HG02973 (cell line): ENCODE measurements around the gene BMP7.

ENCODE experiments used
- ATAC-seq: cut with Tn5 transposase; IDR thresholded peaks from one replicate; pipeline ENCODE4 v1.9.1; 2021; ENCODE audit warnings: moderate library complexity; ENCODE audit not compliant: unreplicated experiment

Gene BMP7

GRCh38 chr20:57134804-57135203 is 131.6 kb downstream of the BMP7 start:
- ATAC-seq = no peak

- no peak for ATAC-seq
Measured at GRCh38 chr20:57133926-57134650, 132.4 kb downstream of the BMP7 start.

DNA sequence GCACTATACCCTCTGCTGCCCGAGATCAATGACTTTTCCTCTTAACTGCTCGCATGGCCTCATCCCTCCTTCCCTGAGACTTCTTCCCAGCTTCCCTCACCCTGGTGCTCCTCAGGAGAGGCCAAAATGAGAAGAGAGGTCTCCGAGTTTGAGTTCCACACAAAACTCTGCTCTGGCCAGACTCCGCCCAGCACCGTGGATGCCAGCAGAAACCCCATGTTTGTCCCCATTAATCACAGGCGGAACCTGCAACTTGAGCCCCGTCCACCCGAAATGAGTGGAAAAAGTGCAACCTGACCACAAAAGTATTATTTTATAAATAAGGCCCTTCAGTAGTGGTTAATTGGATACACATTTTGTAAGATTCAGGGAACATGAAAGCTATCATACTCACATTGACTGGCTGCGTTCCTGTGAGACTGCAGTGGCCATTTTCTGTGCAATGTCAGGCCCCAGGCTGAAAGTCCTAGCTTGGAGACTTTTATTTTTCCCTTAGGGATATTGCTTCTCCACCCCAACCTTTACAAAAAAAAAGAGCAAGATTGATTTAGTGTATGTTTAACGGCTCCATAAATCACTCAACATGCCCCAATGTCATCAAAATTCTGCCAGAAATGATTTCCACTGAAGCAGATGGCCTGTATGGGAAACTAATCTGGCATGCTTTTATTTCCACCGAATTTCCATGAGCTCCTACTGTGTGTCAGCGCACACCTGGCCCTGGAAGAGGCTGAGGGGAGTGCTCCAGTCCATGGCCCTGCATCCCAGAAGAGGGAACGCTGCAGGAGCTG is 134.6 kb downstream of the BMP7 start:
- no peak for ATAC-seq

- no peak for ATAC-seq
Measured at GRCh38 chr20:57131077-57131476, 135.4 kb downstream of the BMP7 start.

DNA sequence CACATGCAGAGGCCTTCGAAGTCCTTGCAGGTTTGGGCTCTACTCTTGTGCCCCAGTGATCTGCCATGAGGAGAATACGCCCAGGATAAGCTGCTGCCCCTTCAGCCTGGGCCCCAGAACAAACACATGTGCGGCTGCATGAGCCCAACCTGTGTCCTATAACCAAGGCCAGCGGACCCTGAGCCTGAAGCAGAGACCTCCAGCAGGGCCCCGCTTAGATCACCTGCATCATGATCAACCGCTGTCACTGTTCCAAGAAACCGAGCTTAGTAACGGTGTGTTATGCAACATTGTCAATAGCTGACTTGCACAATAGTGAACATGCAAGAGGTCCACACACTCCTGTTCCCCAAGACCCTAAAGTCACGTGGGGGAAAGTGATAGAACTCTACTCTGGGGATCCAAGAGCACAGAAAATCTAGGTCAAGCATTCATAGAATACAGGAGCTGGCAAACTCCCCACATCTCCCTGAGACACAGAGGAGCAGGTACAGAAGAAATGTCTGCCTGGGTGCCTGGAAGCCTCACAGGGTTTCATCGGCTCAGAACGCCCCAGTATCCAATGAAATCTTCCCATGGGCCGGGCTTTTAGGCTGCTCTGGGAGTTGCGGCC is 136.2 kb downstream of the BMP7 start:
- no peak for ATAC-seq

- ATAC-seq = no peak
Measured at GRCh38 chr20:57129303-57129702, 137.1 kb downstream of the BMP7 start.

DNA sequence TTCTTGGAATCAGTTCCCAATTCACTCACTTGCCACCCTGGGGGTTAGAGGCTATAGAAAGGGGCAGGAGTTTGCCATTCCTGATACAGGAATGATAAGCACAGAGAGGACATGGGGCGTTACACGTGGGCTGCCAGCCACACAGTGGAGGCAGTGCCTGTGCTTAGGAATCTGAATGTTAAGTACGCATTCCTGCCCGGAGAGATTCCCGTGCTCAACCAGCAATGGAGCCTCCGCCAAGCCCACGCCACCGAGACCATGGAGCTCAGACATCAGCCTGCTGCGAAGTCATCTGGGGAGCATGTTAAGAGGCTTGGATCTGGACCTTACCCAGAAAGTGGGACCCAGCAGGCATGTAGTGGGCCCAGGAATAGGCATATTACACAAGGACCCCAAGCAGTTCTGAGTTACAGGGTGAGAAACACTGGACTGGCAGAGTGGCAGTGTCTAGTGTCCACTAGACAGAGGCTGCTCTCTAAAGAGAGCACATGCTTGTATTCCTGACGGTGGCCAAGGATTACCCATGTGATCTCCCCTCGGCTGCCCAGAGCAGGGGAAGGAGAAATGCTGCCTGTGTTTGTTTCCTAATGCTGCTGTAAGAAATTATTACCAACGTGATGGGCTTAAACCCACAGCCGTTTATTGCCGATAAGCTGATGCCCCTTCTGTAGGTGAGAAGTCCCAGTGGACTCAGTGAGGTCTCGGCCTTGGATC is 138.2 kb downstream of the BMP7 start:
- no peak for ATAC-seq

- ATAC-seq = no peak
Measured at GRCh38 chr20:57126481-57127092, 139.9 kb downstream of the BMP7 start.

DNA sequence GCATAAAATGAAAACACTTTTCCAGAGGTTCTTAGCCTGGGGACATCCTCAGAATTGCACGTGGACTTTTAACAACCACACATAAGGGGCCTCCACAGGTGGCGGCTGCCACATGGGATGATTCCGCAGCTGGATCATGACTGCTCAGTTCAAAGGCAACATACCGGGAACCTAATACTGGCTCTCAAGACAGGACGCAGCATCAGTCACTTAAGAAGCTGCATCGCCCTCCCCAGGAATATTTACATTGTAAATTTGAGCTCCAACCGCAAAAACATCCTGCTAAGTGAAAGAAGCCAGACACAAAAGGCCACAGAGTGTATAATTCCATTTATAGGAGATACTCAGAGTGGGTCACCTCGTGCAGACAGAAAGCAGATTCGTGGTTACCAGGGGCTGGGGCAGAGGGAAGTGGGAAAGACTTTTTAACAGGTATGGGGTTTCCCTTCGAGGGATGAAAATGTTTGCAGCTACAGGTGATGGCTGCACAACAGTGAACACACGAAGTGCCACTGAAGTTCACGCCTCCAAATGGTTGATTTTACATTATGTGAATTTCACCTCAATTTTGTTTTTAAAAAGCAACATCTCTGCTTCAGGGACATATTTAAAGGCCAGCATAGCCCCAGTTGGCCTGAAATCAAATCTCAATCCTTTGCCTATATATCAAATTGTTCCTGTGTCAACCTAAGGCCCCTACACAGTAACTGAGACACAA is 141.5 kb downstream of the BMP7 start:
- no peak for ATAC-seq

GRCh38 chr20:57124366-57124765 is 142.1 kb downstream of the BMP7 start:
- no peak for ATAC-seq

GRCh38 chr20:57123504-57123903 is 142.9 kb downstream of the BMP7 start:
- no peak for ATAC-seq

DNA sequence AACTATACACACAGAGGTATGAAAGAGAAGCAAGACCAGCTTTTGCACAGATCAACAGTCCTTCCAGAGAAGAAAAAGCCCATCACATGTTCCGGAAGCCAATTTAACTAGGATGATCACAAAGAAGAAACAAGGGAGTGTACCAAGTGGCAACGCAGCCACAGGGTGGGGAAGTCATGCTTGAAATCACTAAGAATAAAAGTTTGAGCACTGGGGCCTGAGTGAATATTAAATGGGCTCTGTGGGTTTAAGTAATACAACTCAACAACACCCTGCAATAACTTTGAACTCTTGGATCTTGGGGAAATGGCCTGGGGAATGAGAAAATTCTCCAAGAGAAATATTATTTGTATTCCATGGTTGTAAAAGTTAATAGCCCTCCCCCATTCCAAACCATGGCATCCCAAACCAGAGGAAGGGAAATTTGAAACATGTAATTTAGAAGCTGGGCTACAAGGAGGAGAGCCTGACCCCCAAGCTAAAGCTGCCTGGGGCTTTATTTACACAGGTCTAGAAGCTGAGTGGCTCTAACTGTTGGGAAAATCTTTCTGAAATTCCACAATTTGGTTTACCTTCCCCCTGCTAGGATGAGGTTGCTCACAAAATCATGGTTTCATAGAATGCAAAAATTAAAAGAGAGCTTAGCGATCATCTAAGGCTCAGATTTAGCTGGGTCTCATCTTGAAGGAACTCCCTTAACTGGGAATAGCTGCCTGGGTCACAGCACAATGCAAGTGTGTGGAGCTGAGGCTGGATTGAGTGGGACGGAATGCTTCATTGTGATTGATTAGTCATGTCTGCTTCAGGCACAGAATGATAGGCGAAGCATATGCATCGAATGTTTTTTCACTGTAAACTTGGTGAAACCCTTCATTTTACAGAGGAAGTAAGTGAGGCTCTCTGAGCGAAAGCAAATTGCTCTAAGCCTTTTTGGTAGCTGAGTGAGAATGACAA is 143.6 kb downstream of the BMP7 start:
- ATAC-seq = no peak

DNA sequence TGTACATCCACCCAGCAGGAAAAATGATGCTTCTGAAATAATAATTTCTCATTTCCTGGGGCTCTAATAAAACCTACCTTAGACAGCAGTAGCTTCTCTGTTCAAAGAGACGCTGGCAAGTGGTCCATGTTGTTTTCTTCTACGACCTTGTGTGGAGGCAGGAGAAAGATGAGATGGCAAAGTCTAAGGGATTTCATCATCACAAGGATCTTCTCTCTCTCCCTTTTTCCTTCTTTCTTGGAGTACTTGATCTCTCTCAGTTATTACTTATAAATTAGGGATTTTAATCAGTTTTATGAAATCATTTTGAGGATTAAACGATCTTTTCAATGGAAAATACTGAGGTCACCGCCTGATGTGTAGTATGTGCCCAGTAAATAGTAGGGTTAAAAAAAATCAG is 147.5 kb downstream of the BMP7 start:
- no peak for ATAC-seq
